Testis (tissue), 3 donors: ENCODE results near the gene SCN4A. TPM values are rescaled to one million over a fixed set of nuclear protein-coding genes. Genes with fewer than 3 reads are reported as not detected.

Experiments
- DNase-seq: peaks from one replicate; pipeline ENCODE4 v3.0.0-alpha.2; 2019
- H3K27ac ChIP-seq, 2 donors: fragments of 200-600 bp; sonication (generic); one replicate each; pipeline ENCODE4 v1.5.1; 2019
- H3K27me3 ChIP-seq: fragments of 200-600 bp; sonication (generic); one replicate; pipeline ENCODE4 v1.5.1; 2019
- H3K36me3 ChIP-seq: fragments of 200-600 bp; sonication (generic); one replicate; pipeline ENCODE4 v1.5.1; 2017; ENCODE audit warnings: low read depth; ENCODE audit errors: missing control alignments
- H3K4me1 ChIP-seq: fragments of 200-600 bp; sonication (generic); one replicate; pipeline ENCODE4 v1.5.1; 2019
- H3K4me3 ChIP-seq, 2 donors: fragments of 200-600 bp; sonication (generic); one replicate each; pipeline ENCODE4 v1.5.1; 2017 to 2019
- H3K9me3 ChIP-seq: fragments of 200-600 bp; sonication (generic); one replicate; pipeline ENCODE4 v1.5.1; 2017
- CTCF ChIP-seq, 3 experiments: fragments of 450-650 bp in 2 of 3; fragments of 200-600 bp in 1 of 3; sonication (generic) in 1 of 3; IDR thresholded peaks; one replicate each; pipeline ENCODE4 v1.5.1; 2016 to 2019; ENCODE audit warnings: antibody characterized with exemption in 3 of 3, mild to moderate bottlenecking in 2 of 3, moderate library complexity in 1 of 3
- POLR2A ChIP-seq: fragments of 450-650 bp; IDR thresholded peaks from one replicate; pipeline ENCODE4 v1.6.1; 2017; ENCODE audit warnings: antibody characterized with exemption, mild to moderate bottlenecking, moderate library complexity
- WGBS, 2 donors: methylation state at CpG; one replicate each; pipeline ENCODE4 v1.1.5; 2018; 5-methylcytosine and 5-hydroxymethylcytosine counted together
- intact Hi-C: fragments of 100-400 bp; cut with DNase I; formaldehyde crosslinking; loops from one replicate; pipeline ENCODE4 v1.15.1; 2023; ENCODE audit warnings: low total_unique reads
- polyA plus RNA-seq: library from polyadenylated mRNA; stranded (reverse); fragments of 350-450 nt; fragmentation: Illumina TruSeq; extraction: RNeasy Lipid Tissue Mini Kit (QIAGEN cat#74804); gene quantifications from one replicate; pipeline ENCODE4 v1.2.3, GENCODE V29; 2014; ENCODE audit warnings: low read depth, low replicate concordance; ENCODE audit not compliant: insufficient read depth
- total RNA-seq, 2 donors: library from RNA; depleted of rRNA; stranded (reverse); fragments of >200 nt; gene quantifications; one replicate each; pipeline ENCODE4 v1.2.3, GENCODE V29; 2016

The SCN4A gene
- total and polyA plus RNA-seq, 3 donors from 2014 or later: 2.0 to 2.8 (median 2.3) TPM

- peak within 1 kb of the TSS; percentile 55 to 70 for H3K4me3 ChIP-seq
- no peaks in the 10 kb centered on the region for H3K27me3 ChIP-seq
- intact Hi-C loops: no loop called here
- TF ChIP-seq CTCF (IDR thresholded peaks at IDR 0.05): no peak
- TF ChIP-seq POLR2A: no peak
- peaks cover 10% of the 10 kb centered on the region for H3K4me1 ChIP-seq
- H3K9me3 ChIP-seq: no peaks in the 10 kb centered on the region
- no peak within 1 kb of the TSS for H3K27ac ChIP-seq
- H3K36me3 ChIP-seq: no peaks in the 10 kb centered on the region
- 2 to 3% methylated on average over 19 to 43 of the region's 43 CpGs for WGBS, 2 donors
- peak; percentile 79 for DNase-seq
Measured at GRCh38 chr17:63998050-63998720, 25.5 kb upstream of the SCN4A start, which contains the start of gene PRR29. Gene PRR29 (plus strand): TSS chr17:63998351. CDS start chr17:63998365, 14 bp downstream.

- no peak overlapping the region for H3K27ac ChIP-seq
- H3K4me1 ChIP-seq: peaks cover 10% of the 10 kb centered on the region
- peak overlapping the region; percentile 55 to 70 for H3K4me3 ChIP-seq
- no peaks in the 10 kb centered on the region for H3K36me3 ChIP-seq
- WGBS, 2 donors: 14 to 18% methylated on average over 19 of the region's 19 CpGs
- DNase-seq: no peak
- TF ChIP-seq CTCF (IDR thresholded peaks at IDR 0.05): no peak
- no peak for TF ChIP-seq POLR2A
- H3K27me3 ChIP-seq: no peaks in the 10 kb centered on the region
- intact Hi-C loops: no loop called here
- H3K9me3 ChIP-seq: no peaks in the 10 kb centered on the region
Measured at GRCh38 chr17:63997341-63998048, 24.8 kb upstream of the SCN4A start.

- no peak overlapping the region for H3K4me3 ChIP-seq
- peaks cover 10% of the 10 kb centered on the region for H3K4me1 ChIP-seq
- no peak for DNase-seq
- no peaks in the 10 kb centered on the region for H3K27me3 ChIP-seq
- H3K9me3 ChIP-seq: no peaks in the 10 kb centered on the region
- H3K36me3 ChIP-seq: no peaks in the 10 kb centered on the region
- intact Hi-C loops: no loop called here
- WGBS, 2 donors: 91 to 94% methylated on average over 11 of the region's 11 CpGs
- no peak overlapping the region for H3K27ac ChIP-seq
- TF ChIP-seq POLR2A (no peak), CTCF (IDR thresholded peaks at IDR 0.05) (no peak)
Measured at GRCh38 chr17:63996430-63997182, 23.9 kb upstream of the SCN4A start.

GRCh38 chr17:63995626-63996025, 22.9 kb upstream of the SCN4A start:
- 86 to 90% methylated on average over 5 of the region's 5 CpGs for WGBS, 2 donors
- Histone ChIP-seq H3K27ac (no peak overlapping the region), H3K4me1 (peaks cover 10% of the 10 kb centered on the region), H3K4me3 (no peak overlapping the region), H3K27me3 (no peaks in the 10 kb centered on the region), H3K36me3 (no peaks in the 10 kb centered on the region), H3K9me3 (no peaks in the 10 kb centered on the region)
- DNase-seq: no peak
- intact Hi-C loops: no loop called here
- TF ChIP-seq POLR2A (no peak), CTCF (IDR thresholded peaks at IDR 0.05) (no peak)
